Measurements from ENCODE around the gene PRKD1. TPM values are rescaled to one million over a fixed set of nuclear protein-coding genes. Genes with fewer than 3 reads are reported as not detected.

The PRKD1 gene
- total RNA-seq, 6 experiments from 2014 or later = 0.74 to 6.2 (median 2.2) TPM

DNA sequence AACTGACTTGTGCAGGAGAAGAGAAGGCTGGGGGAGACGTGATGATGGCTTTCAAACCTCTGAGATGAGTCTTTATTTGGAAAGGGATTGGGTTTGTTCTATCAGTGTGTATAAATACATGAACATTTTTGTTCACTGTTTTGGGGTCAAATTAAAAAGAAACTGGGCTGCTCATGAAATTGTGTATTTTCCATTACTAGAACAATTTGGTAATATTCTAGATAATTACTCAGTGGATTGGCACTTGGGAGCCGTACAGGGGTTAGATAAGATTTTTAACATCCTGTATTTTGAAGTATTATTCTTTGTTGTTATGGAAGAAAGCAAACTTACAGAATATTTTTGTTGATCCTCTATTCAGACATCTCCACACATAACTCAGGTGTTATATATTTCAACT lies 340.6 kb downstream of the PRKD1 start:
- Histone ChIP-seq H3K27me3 (no peaks in the 10 kb centered on the region), H3K36me3 (no peaks in the 10 kb centered on the region), H3K9me3 (no peaks in the 10 kb centered on the region), H3K27ac (no peak overlapping the region), H3K4me1 (peaks cover 0 to 15% (median 7%) of the 10 kb centered on the region in 4 donors), H3K4me3 (no peak overlapping the region)
- DNase-seq = no peak
- intact Hi-C loops (cut with DNase I) = no loop called here
- TF ChIP-seq, protein P1, sequence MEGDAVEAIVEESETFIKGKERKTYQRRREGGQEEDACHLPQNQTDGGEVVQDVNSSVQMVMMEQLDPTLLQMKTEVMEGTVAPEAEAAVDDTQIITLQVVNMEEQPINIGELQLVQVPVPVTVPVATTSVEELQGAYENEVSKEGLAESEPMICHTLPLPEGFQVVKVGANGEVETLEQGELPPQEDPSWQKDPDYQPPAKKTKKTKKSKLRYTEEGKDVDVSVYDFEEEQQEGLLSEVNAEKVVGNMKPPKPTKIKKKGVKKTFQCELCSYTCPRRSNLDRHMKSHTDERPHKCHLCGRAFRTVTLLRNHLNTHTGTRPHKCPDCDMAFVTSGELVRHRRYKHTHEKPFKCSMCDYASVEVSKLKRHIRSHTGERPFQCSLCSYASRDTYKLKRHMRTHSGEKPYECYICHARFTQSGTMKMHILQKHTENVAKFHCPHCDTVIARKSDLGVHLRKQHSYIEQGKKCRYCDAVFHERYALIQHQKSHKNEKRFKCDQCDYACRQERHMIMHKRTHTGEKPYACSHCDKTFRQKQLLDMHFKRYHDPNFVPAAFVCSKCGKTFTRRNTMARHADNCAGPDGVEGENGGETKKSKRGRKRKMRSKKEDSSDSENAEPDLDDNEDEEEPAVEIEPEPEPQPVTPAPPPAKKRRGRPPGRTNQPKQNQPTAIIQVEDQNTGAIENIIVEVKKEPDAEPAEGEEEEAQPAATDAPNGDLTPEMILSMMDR (IDR thresholded peaks at IDR 0.05) = no peak
- TF ChIP-seq POLR2A (IDR thresholded peaks at IDR 0.05) = no peak
- no peak for ATAC-seq
- 55% methylated on average over 2 of the region's 2 CpGs for WGBS (ENCODE audit: insufficient coverage, low coverage, low lambda C conversion rate, missing lambda C conversion rate)

DNA sequence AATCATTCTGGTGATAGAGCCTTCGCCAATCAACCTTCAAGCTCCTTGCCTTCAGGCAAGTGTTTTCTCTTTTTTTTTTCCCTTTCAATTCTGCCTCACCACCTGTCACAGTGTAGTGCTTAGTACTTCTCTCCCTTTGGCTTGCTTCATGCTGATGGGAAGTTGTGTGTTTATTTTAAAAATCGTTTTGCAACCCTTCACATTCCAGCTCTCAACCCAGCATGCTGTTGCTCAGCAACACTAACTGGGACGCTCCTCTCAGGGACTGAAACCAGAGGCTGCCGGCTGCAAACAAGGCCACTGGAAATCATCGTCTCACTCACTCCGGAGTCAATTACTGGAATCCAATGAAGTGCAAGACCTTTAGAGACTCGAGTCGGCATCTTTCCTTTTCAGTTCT lies 342.7 kb downstream of the PRKD1 start:
- no peak overlapping the region for H3K27ac ChIP-seq
- DNase-seq (peak; percentile 58 to 81 (median 64)), ATAC-seq (peak; percentile 96 to 99 (median 98))

DNA sequence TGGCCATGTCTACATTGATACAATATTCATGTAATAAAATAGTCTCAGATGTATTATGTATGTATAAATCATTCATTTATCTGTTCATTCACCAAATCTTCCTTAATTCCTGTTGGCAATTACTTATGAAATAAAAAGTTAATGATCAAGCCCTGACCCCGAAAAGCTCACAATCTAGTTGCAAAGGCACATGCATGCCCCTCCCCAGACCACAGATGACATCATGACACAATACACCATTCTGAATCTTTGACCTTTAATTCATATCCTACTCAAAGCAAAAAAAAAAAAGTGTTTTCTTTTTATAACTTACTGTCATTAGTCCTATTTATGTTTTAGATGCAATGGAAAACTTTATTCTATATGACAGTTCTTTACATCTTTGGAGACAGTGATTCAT lies 346.9 kb downstream of the PRKD1 start:
- DNase-seq (peak in 1 of 3 donors; percentile 48), ATAC-seq (peak; percentile 24 to 61 (median 58))
- Histone ChIP-seq H3K9me3 (no peaks in the 10 kb centered on the region), H3K4me1 (peaks cover 0 to 11% (median 5%) of the 10 kb centered on the region in 4 donors), H3K36me3 (no peaks in the 10 kb centered on the region), H3K4me3 (no peak overlapping the region), H3K27ac (no peak overlapping the region), H3K27me3 (no peaks in the 10 kb centered on the region)
- intact Hi-C loops (cut with DNase I) = no loop called here
- TF ChIP-seq POLR2A (IDR thresholded peaks at IDR 0.05) = no peak
- TF ChIP-seq, protein P1 (IDR thresholded peaks at IDR 0.05) = no peak
- WGBS (ENCODE audit: insufficient coverage, low coverage, low lambda C conversion rate, missing lambda C conversion rate) = 27% methylated on average over 1 of the region's 1 CpG

More for the DNA sequence above, 342.7 kb downstream of the PRKD1 start:
- Histone ChIP-seq H3K36me3 (no peaks in the 10 kb centered on the region), H3K4me1 (peaks cover 0 to 15% (median 7%) of the 10 kb centered on the region in 4 donors), H3K27me3 (no peaks in the 10 kb centered on the region), H3K9me3 (no peaks in the 10 kb centered on the region), H3K4me3 (no peak overlapping the region)
- TF ChIP-seq, protein P1 (IDR thresholded peaks at IDR 0.05) = no peak
- TF ChIP-seq POLR2A (IDR thresholded peaks at IDR 0.05) = no peak
- WGBS (ENCODE audit: insufficient coverage, low coverage, low lambda C conversion rate, missing lambda C conversion rate) = 19% methylated on average over 8 of the region's 8 CpGs
- intact Hi-C loops (cut with DNase I) = no loop called here

DNA sequence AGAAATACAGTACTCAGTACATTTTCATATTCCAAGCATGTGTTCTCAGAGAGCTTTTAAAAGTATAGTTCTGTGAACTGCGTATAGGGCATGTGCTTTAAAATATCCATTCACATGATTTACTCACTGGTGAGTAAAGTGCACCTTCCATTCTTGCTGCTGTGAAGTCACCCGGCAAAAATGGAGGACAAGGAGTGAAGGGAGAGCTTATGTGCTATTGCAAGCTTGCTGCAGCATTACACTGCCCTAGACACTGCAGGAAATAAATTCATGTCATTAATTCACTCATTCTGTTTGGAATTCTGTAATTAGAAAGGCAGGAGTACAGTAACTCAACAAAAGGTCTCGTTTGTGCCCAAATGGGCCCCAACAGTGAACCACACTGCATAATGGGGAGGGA lies 347.8 kb downstream of the PRKD1 start:
- Histone ChIP-seq H3K36me3 (no peaks in the 10 kb centered on the region), H3K27ac (no peak overlapping the region), H3K27me3 (no peaks in the 10 kb centered on the region), H3K4me3 (no peak overlapping the region), H3K4me1 (peaks cover 0 to 9% (median 2%) of the 10 kb centered on the region in 4 donors), H3K9me3 (no peaks in the 10 kb centered on the region)
- DNase-seq (no peak), ATAC-seq (no peak)
- TF ChIP-seq, protein P1 (IDR thresholded peaks at IDR 0.05) = no peak
- no peak for TF ChIP-seq POLR2A (IDR thresholded peaks at IDR 0.05)
- 49% methylated on average over 2 of the region's 3 CpGs for WGBS (ENCODE audit: insufficient coverage, low coverage, low lambda C conversion rate, missing lambda C conversion rate)
- intact Hi-C loops (cut with DNase I) = no loop called here

DNA sequence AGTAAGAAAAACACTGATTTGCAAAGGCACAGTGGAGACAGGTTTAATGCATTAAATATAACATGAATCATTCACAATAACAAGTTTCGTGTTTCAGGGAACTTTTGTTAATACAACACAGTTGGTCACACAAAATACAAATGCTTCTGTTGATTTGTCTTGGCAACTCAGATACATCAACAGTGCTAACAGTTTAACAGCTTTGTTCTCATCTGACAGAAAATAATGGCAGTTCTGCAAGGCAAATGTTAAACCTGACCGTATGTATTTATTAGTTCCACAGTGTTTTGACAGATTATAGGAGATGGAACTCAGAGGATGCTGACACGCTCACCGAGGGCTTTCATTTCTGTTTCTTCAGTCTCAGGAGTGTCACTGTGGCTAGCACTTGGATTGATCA lies 350.7 kb downstream of the PRKD1 start:
- no peak for TF ChIP-seq POLR2A (IDR thresholded peaks at IDR 0.05)
- TF ChIP-seq, protein P1 (IDR thresholded peaks at IDR 0.05) = no peak
- H3K27ac ChIP-seq = no peak overlapping the region
- 85% methylated on average over 4 of the region's 4 CpGs for WGBS (ENCODE audit: insufficient coverage, low coverage, low lambda C conversion rate, missing lambda C conversion rate)
- no peaks in the 10 kb centered on the region for H3K36me3 ChIP-seq
- intact Hi-C loops (cut with DNase I) = no loop called here
- H3K9me3 ChIP-seq = no peaks in the 10 kb centered on the region
- DNase-seq = no peak
- no peaks in the 10 kb centered on the region for H3K4me1 ChIP-seq
- ATAC-seq = no peak
- H3K4me3 ChIP-seq = no peak overlapping the region
- no peaks in the 10 kb centered on the region for H3K27me3 ChIP-seq

Data from right lobe of liver (tissue), 6 donors.